HepG2 (cell line): ENCODE results near the gene KLHL21. TPM values are rescaled to one million over a fixed set of nuclear protein-coding genes. Genes with fewer than 3 reads are reported as not detected.
A peak's percentile ranks its signal among the peaks of the same experiment; 100 is the strongest.

Experiments used
- ARNTL ChIP-seq: sonication (generic); formaldehyde crosslinking; IDR thresholded peaks from 2 replicates; pipeline ENCODE4 v1.4.0; 2020; ENCODE audit warnings: mild to moderate bottlenecking, missing genetic modification reagents
- FUBP1 ChIP-seq: sonication (generic); formaldehyde crosslinking; IDR thresholded peaks from 2 replicates; pipeline ENCODE4 v1.5.1; 2020; ENCODE audit warnings: missing genetic modification reagents, mild to moderate bottlenecking, borderline replicate concordance
- GATA4 ChIP-seq: sonication (generic); IDR thresholded peaks from 2 replicates; pipeline ENCODE4 v1.6.1; 2016; ENCODE audit warnings: antibody characterized with exemption, low read depth, borderline replicate concordance
- GLI4 ChIP-seq: sonication (generic); formaldehyde crosslinking; IDR thresholded peaks from 2 replicates; pipeline ENCODE4 v1.5.1; 2020; ENCODE audit warnings: missing genetic modification reagents, mild to moderate bottlenecking, moderate library complexity, borderline replicate concordance
- KLF6 ChIP-seq: IDR thresholded peaks from 2 replicates; pipeline ENCODE4 v1.8.0; 2016; ENCODE audit warnings: missing biosample characterization, missing genetic modification reagents
- LBX2 ChIP-seq: sonication (generic); formaldehyde crosslinking; IDR thresholded peaks from 2 replicates; pipeline ENCODE4 v1.5.0; 2020; ENCODE audit warnings: missing genetic modification reagents, mild to moderate bottlenecking, borderline replicate concordance
- MLXIP ChIP-seq: sonication (generic); formaldehyde crosslinking; IDR thresholded peaks from 2 replicates; pipeline ENCODE4 v1.9.0; 2021; ENCODE audit warnings: missing genetic modification reagents, borderline replicate concordance
- NAIF1 ChIP-seq: sonication (generic); formaldehyde crosslinking; IDR thresholded peaks from 2 replicates; pipeline ENCODE4 v1.5.0; 2020; ENCODE audit warnings: mild to moderate bottlenecking, missing genetic modification reagents, borderline replicate concordance
- NFE2L2 ChIP-seq: fragments of 150-350 bp; IDR thresholded peaks from 2 replicates; pipeline ENCODE4 v1.6.1; 2014; ENCODE audit warnings: low read length
- PHB2 ChIP-seq: fragments of 450-650 bp; IDR thresholded peaks from 2 replicates; pipeline ENCODE4 v1.6.1; 2018; ENCODE audit not compliant: partially characterized antibody
- RARG ChIP-seq: sonication (generic); formaldehyde crosslinking; IDR thresholded peaks from 2 replicates; pipeline ENCODE4 v1.4.0; 2020; ENCODE audit warnings: low read depth, mild to moderate bottlenecking, missing genetic modification reagents
- SIX4 ChIP-seq: sonication (generic); formaldehyde crosslinking; IDR thresholded peaks from 2 replicates; pipeline ENCODE4 v1.4.0; 2020; ENCODE audit warnings: missing genetic modification reagents
- ZFP36 ChIP-seq: fragments of 150-350 bp; IDR thresholded peaks from 2 replicates; pipeline ENCODE4 v1.6.1; 2018; ENCODE audit warnings: borderline replicate concordance, low read length, low read depth; ENCODE audit not compliant: partially characterized antibody
- ZNF124 ChIP-seq: sonication (generic); formaldehyde crosslinking; IDR thresholded peaks from 2 replicates; pipeline ENCODE4 v1.4.0; 2020; ENCODE audit warnings: missing genetic modification reagents
- ZNF253 ChIP-seq: sonication (generic); formaldehyde crosslinking; IDR thresholded peaks from 2 replicates; pipeline ENCODE4 v1.8.0; 2022; ENCODE audit warnings: mild to moderate bottlenecking, missing genetic modification reagents, borderline replicate concordance
- ZNF317 ChIP-seq: sonication (generic); formaldehyde crosslinking; IDR thresholded peaks from 2 replicates; pipeline ENCODE4 v1.5.0; 2020; ENCODE audit warnings: mild to moderate bottlenecking, missing genetic modification reagents
- ZNF383 ChIP-seq: sonication (generic); formaldehyde crosslinking; IDR thresholded peaks from 2 replicates; pipeline ENCODE4 v1.4.0; 2020; ENCODE audit warnings: missing genetic modification reagents, mild to moderate bottlenecking, borderline replicate concordance
- ZNF468 ChIP-seq: sonication (generic); formaldehyde crosslinking; IDR thresholded peaks from 2 replicates; pipeline ENCODE4 v1.8.0; 2022; ENCODE audit warnings: mild to moderate bottlenecking, moderate library complexity, missing genetic modification reagents
- ZNF567 ChIP-seq: sonication (generic); formaldehyde crosslinking; IDR thresholded peaks from 2 replicates; pipeline ENCODE4 v1.8.1; 2023; ENCODE audit warnings: mild to moderate bottlenecking, missing genetic modification reagents, borderline replicate concordance
- ZNF570 ChIP-seq: sonication (generic); formaldehyde crosslinking; IDR thresholded peaks from 2 replicates; pipeline ENCODE4 v1.4.0; 2020; ENCODE audit warnings: mild to moderate bottlenecking, missing genetic modification reagents, borderline replicate concordance
- ZNF737 ChIP-seq: sonication (generic); formaldehyde crosslinking; IDR thresholded peaks from 2 replicates; pipeline ENCODE4 v1.5.0; 2020; ENCODE audit warnings: missing genetic modification reagents, mild to moderate bottlenecking, borderline replicate concordance
- ZNF839 ChIP-seq: sonication (generic); formaldehyde crosslinking; IDR thresholded peaks from 2 replicates; pipeline ENCODE4 v1.4.0; 2020; ENCODE audit warnings: missing genetic modification reagents, mild to moderate bottlenecking, borderline replicate concordance
- ZSCAN20 ChIP-seq: sonication (generic); formaldehyde crosslinking; IDR thresholded peaks from 2 replicates; pipeline ENCODE4 v1.4.0; 2020; ENCODE audit warnings: missing genetic modification reagents, mild to moderate bottlenecking, borderline replicate concordance
- ZSCAN25 ChIP-seq: sonication (generic); formaldehyde crosslinking; IDR thresholded peaks from 2 replicates; pipeline ENCODE4 v1.8.0; 2022; ENCODE audit warnings: mild to moderate bottlenecking, missing genetic modification reagents
- polyA plus RNA-seq, 8 experiments: library from polyadenylated mRNA; depleted of rRNA in 3 of 8; stranded (reverse) in 7 of 8; unstranded in 1 of 8; fragments of >200 nt; fragmentation: Illumina TruSeq in 4 of 8; extraction: Trizol in 4 of 8; gene quantifications; 2 replicates each; pipeline versions ENCODE4 v1.2.1 to v1.2.3, GENCODE V29; 2011 to 2016; ENCODE audit warnings: low read depth in 4 of 8, missing spikeins in 1 of 8, mixed read lengths in 1 of 8; ENCODE audit not compliant: insufficient read depth in 1 of 8
- total RNA-seq, 5 experiments: library from RNA; depleted of rRNA; stranded (reverse); fragments of >200 nt; fragmentation: Illumina TruSeq; extraction: Trizol; gene quantifications; 2 replicates each; pipeline ENCODE4 v1.2.3, GENCODE V29; 2016; ENCODE audit warnings: low read depth in 1 of 5

Gene KLHL21
- total and polyA plus RNA-seq, 2 of the 13 experiments (the other 11 are each of a cell fraction or from before 2014, with no cell fraction given) = 14.8 to 25.0 TPM

- TF ChIP-seq ZNF383 (CRISPR knock-in tag) (no peak), GLI4 (no peak), FUBP1 (CRISPR knock-in tag) (no peak), NAIF1 (CRISPR knock-in tag) (no peak), ZFP36 (no peak), MLXIP (CRISPR knock-in tag) (no peak), ZSCAN25 (CRISPR knock-in tag) (no peak), ZNF737 (no peak), RARG (CRISPR knock-in tag) (no peak), PHB2 (no peak), KLF6 (CRISPR knock-in tag) (no peak), ARNTL (CRISPR knock-in tag) (0 out of 2 replicates have a peak, but pooled peaks have one; percentile 32), ZNF839 (CRISPR knock-in tag) (no peak), ZNF253 (CRISPR knock-in tag) (no peak), ZNF124 (CRISPR knock-in tag) (no peak), ZNF317 (CRISPR knock-in tag) (no peak), LBX2 (CRISPR knock-in tag) (no peak), ZSCAN20 (no peak; the same call in 1 of the 2 replicates), ZNF468 (CRISPR knock-in tag) (no peak), NFE2L2 (no peak), GATA4 (no peak), ZNF567 (CRISPR knock-in tag) (no peak), ZNF570 (CRISPR knock-in tag) (no peak), SIX4 (CRISPR knock-in tag) (peak; percentile 58; the same call in 1 of the 2 replicates)
Observed at GRCh38 chr1:6613361-6614018, 10.8 kb upstream of the KLHL21 start, which contains the start of gene PHF13 (continued).
